ENCODE results near the gene GAL3ST3.
A peak's percentile ranks its signal among the peaks of the same experiment; 100 is the strongest.
"Not testable (repeated sequence)": the region's sequence is repeated elsewhere in the genome, so short reads cannot be mapped to it uniquely, and the experiment has no call there.

Gene GAL3ST3

DNA sequence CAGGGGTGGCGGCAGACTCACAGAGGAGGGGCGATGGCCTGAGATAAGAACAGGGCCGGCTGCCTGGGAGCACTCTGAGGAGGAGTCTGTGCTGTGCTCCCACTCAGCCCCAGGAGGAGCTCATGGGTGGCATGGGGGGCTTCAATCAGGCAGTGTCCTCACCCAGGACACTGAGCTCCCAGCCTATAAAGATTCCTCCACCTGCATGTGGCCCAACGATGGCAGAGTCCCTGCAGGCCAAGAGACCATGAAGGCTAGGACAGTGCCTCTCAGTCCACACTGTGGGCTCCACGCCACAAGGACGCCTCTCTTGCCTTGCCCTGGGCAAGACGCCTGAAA is 35.2 kb downstream of the GAL3ST3 start:
- DNase-seq (ENCODE audit: low read depth), result no peak
- TF ChIP-seq CTCF (IDR thresholded peaks at IDR 0.05; ENCODE audit: insufficient read depth, low read depth, low read length, missing control alignments), result no peak
- H3K4me3 ChIP-seq (ENCODE audit: low read length), result no peak overlapping the region

DNA sequence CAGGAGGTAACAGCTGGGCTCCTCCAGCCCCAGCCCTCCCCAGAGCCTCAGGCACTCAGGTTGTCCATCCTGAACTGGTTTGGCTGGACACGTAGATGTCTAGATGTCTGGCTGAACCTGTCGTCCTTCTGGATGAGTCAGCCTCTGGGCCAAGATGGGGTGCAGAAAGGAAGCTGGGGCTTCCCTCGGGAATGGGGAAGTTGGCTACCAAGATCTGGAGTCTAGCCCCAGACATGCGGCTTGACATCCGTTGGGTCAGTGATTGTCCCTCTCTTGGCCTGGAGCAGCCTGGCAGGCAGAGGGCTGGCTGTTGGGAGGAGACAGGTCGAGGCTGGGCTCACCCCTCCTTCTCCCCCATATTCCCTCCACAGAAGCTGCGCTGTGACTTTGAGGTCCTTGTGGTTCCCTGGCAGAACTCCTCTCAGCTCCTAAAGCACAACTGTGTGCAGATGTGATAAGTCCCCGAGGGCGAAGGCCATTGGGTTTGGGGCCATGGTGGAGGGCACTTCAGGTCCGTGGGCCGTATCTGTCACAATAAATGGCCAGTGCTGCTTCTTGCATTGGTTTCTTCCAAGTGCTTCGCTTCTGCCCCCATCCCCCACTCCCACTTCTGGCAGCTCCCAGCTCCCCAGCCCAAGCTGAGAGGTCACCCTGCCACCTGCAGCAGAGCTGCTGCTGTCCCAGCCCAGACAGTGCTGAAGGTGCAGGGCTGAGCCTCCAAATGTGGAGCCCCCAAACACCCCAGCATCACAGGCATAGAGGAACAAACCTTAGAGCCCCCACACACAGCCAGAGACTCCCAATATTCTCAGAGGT is 35.8 kb downstream of the GAL3ST3 start:
- H3K4me3 ChIP-seq (ENCODE audit: low read length), result no peak overlapping the region
- TF ChIP-seq CTCF (IDR thresholded peaks at IDR 0.05; ENCODE audit: insufficient read depth, low read depth, low read length, missing control alignments), result no peak
- DNase-seq (ENCODE audit: low read depth), result peak; percentile 75

DNA sequence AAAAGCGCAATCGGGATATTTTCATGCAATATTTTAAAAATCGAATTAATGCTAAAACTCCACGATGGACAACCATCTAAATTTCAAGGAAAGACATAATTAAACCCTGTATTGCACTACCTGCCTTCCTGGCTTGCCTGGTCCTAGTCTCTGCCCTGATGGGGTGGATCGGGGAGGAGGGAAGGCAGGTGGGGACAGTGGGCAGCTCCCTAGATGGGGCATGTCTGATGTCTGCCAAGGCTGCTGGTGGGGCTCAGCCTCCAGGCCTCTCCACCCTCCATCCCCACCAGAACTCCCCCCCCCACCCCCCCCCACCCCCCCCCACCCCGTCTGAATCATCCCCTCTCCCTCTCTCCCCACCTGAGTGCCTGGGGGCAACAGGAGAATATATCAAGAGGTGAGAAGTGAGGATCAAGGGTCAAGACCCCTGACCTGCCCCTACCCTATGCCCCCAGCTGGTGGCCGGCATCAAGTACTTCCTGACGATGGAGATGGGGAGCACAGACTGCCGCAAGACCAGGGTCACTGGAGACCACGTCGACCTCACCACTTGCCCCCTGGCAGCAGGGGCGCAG is 36.5 kb downstream of the GAL3ST3 start:
- no peak overlapping the region for H3K4me3 ChIP-seq (ENCODE audit: low read length)
- no peak for TF ChIP-seq CTCF (IDR thresholded peaks at IDR 0.05; ENCODE audit: insufficient read depth, low read depth, low read length, missing control alignments)
- DNase-seq (ENCODE audit: low read depth), result no peak

GRCh38 chr11:66011785-66012303 is 37.1 kb downstream of the GAL3ST3 start, which contains the start of gene CST6:
CST6 (plus strand) TSS chr11:66012008; CDS start chr11:66012045, 37 bp downstream.
- TF ChIP-seq CTCF (IDR thresholded peaks at IDR 0.05; ENCODE audit: insufficient read depth, low read depth, low read length, missing control alignments), result no peak
- DNase-seq (ENCODE audit: low read depth), result no peak
- no peak within 1 kb of the TSS for H3K4me3 ChIP-seq (ENCODE audit: low read length)

DNA sequence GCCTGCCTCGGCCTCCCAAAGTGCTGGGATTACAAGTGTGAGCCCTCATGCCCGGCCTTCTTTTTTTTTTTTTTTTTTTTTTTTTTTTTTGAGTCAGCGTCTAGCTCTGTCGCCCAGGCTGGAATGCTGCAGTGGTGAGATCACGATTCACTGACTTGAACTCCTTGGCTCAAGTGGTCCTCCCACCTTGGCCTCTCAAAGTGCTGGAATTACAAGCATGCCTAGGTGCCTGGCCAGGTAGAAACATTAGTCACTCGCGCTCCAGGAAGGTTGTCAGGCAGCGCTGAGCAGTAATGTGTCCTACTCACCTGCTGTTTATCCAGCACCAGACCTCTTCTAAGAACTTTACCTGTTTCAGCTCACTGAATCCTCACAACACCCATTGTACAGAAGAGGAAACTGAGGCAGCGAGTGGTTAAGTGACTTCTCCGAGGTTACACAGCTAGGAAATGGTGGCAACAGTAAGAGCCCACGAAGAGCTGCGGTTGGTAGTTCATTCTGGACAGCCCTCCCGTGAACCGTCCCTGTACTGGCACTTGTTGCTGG is 37.6 kb downstream of the GAL3ST3 start:
- DNase-seq (ENCODE audit: low read depth), result peak; percentile 99
- no peak for TF ChIP-seq CTCF (IDR thresholded peaks at IDR 0.05; ENCODE audit: insufficient read depth, low read depth, low read length, missing control alignments)
- no peak overlapping the region for H3K4me3 ChIP-seq (ENCODE audit: low read length)

DNA sequence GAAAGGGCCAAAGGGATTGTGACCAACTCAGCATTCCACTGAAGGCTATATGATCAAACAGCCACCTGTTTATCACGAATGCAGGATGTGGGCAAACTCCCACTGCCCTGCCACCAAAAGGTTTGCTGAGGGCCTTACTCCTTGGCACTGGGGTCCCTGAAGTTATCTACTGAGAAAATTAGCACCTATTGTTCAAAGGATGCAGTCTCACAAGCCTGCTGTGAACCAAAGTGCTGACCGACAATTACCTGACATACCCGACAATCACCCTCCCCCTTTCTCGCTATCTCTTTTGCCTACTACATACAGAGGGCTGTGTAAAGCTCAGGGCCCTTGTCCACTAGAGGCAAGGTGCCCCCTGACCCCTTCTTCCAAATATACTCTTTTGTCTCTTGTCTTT is 38.9 kb downstream of the GAL3ST3 start:
- DNase-seq (ENCODE audit: low read depth); H3K4me3 ChIP-seq (ENCODE audit: low read length): not testable (repeated sequence)

DNA sequence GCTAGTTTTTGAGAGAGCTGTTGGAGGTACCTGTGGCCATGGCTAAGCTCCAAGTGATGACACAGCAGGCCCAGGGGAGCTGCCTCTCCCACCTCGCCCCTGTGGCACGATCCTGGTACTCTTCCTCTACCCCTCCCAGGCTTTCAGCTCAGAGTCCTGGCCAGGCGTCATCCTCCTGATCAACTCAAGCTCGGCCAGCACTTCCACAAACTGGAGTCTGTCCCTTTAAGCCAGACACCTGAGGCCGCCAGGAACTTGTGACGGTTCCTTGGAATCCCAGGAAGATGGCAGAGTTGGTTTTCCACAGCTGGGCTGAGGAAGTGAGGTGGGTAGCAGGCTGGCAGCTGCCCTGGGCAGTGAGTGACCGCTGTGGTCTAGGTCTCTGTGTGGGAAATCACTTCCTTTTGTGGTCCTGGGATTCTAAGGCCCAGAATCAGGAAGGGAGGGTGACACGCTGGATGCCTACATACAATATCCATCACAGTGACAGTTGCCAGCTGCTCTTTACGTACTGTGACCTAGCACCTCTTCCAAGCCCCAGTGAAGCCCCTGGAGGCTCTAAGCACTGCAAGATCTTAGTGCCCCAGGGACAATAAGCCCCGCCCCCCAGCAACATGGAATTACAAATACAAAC is 40.4 kb downstream of the GAL3ST3 start:
- H3K4me3 ChIP-seq (ENCODE audit: low read length), result no peak overlapping the region
- no peak for TF ChIP-seq CTCF (IDR thresholded peaks at IDR 0.05; ENCODE audit: insufficient read depth, low read depth, low read length, missing control alignments)
- peak; percentile 83 for DNase-seq (ENCODE audit: low read depth)
